Stimulated activated effector memory CD8-positive, alpha-beta T cell treated with anti-CD3 and anti-CD28 coated beads, Interleukin-12 subunit alpha, Interleukin-12 subunit beta, amount 100 ng/mL, for 72 hours (primary cell): ENCODE data around the gene IGFLR1.

Experiments
- ATAC-seq: fragments of 150-1000 bp; cut with Tn5 transposase; 2 replicates; pipeline ENCODE4 v1.10.0; 2021
- DNase-seq, 2 donors: peaks; one replicate each; pipeline ENCODE4 v3.0.0; 2021 to 2022; ENCODE audit warnings: low spot score in 2 of 2
- H3K27ac Mint-ChIP-seq: one replicate; pipeline ENCODE4 v1.8.0; 2022; ENCODE audit warnings: mild to moderate bottlenecking, mixed read lengths
- H3K36me3 Mint-ChIP-seq: one replicate; pipeline ENCODE4 v1.8.0; 2022; ENCODE audit warnings: mild to moderate bottlenecking, mixed read lengths
- H3K4me1 Mint-ChIP-seq: one replicate; pipeline ENCODE4 v1.8.0; 2022; ENCODE audit warnings: mixed read lengths
- H3K4me3 Mint-ChIP-seq: one replicate; pipeline ENCODE4 v1.8.0; 2022; ENCODE audit warnings: mild to moderate bottlenecking, mixed read lengths
- H3K9me3 Mint-ChIP-seq: one replicate; pipeline ENCODE4 v1.8.0; 2022; ENCODE audit warnings: mixed read lengths

Gene IGFLR1

GRCh38 chr19:35742121-35742724 is at the start of gene IGFLR1:
IGFLR1 (minus strand) TSS chr19:35742452; CDS start chr19:35741180, 1,272 bp downstream.
- H3K9me3 Mint-ChIP-seq = no peaks in the 10 kb centered on the region
- peak within 1 kb of the TSS; percentile 94 for H3K4me3 Mint-ChIP-seq
- H3K27ac Mint-ChIP-seq = peak within 1 kb of the TSS; percentile 99
- H3K4me1 Mint-ChIP-seq = peaks cover 70% of the 10 kb centered on the region
- ATAC-seq (peak; percentile 3), DNase-seq (peak; percentile 67 to 83)
- H3K36me3 Mint-ChIP-seq = peaks cover 72% of the 10 kb centered on the region

- no peaks in the 10 kb centered on the region for H3K9me3 Mint-ChIP-seq
- no peaks in the 10 kb centered on the region for H3K36me3 Mint-ChIP-seq
- DNase-seq = no peak
- no peak overlapping the region for H3K27ac Mint-ChIP-seq
- H3K4me3 Mint-ChIP-seq = no peak overlapping the region
- ATAC-seq = no peak
- H3K4me1 Mint-ChIP-seq = peaks cover 7% of the 10 kb centered on the region
Observed at GRCh38 chr19:35791814-35792279, 49.6 kb upstream of the IGFLR1 start.

- ATAC-seq = peak; percentile 43
- no peak for DNase-seq
- peaks cover under 1% of the 10 kb centered on the region for H3K4me1 Mint-ChIP-seq
- no peak overlapping the region for H3K27ac Mint-ChIP-seq
- H3K36me3 Mint-ChIP-seq = no peaks in the 10 kb centered on the region
- no peak overlapping the region for H3K4me3 Mint-ChIP-seq
- no peaks in the 10 kb centered on the region for H3K9me3 Mint-ChIP-seq
Observed at GRCh38 chr19:35790981-35791813, 48.9 kb upstream of the IGFLR1 start.

DNA sequence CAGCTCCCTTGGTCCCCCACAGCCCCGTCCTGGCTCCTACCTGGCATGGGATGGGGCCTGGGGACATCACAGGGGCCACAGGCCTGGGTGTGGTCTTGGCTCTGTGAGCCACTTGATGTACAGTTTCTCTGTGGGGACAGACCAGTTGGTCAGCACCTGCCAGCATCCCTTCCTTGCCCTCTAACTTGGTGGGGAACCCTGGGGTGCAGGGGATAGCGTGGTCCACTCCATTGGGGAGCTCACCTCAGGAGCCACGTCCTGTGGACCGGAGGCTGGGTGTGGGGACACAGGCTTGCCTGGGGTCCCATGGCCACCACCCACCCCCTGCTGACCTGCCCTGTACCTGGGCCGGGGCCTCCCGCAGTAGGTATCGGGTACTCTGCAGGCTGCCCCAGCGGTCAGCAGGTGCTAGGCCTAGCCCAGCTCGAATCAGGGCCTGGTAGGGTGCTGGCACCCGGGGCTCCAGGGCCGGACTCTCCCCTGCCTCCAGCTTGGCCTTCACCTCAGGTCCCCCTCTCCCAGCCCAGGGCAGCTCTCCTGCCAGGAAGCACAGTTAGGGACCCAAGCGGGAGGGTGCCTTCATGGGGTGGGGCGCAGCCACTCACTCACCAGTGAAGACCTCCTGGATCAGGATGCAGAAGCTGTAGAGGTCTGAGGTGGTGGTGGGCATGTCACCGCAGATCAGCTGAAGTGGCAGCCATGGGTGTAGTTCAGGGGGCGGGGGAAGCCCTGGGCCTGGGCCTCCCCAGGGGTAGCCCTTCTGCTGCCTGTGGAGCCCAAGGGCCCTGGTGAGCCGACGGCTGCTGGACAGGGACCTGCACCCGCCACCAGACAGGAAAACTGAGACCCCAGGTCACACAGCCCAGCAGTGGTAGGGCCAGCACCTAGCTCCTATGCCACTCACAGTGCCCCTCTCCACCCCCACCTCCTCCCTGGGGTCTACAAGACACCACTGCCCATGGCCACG is 48.0 kb upstream of the IGFLR1 start:
- no peak for DNase-seq
- H3K4me3 Mint-ChIP-seq = no peak overlapping the region
- no peaks in the 10 kb centered on the region for H3K36me3 Mint-ChIP-seq
- no peaks in the 10 kb centered on the region for H3K4me1 Mint-ChIP-seq
- H3K27ac Mint-ChIP-seq = no peak overlapping the region
- no peaks in the 10 kb centered on the region for H3K9me3 Mint-ChIP-seq
- peak; percentile 6 for ATAC-seq

DNA sequence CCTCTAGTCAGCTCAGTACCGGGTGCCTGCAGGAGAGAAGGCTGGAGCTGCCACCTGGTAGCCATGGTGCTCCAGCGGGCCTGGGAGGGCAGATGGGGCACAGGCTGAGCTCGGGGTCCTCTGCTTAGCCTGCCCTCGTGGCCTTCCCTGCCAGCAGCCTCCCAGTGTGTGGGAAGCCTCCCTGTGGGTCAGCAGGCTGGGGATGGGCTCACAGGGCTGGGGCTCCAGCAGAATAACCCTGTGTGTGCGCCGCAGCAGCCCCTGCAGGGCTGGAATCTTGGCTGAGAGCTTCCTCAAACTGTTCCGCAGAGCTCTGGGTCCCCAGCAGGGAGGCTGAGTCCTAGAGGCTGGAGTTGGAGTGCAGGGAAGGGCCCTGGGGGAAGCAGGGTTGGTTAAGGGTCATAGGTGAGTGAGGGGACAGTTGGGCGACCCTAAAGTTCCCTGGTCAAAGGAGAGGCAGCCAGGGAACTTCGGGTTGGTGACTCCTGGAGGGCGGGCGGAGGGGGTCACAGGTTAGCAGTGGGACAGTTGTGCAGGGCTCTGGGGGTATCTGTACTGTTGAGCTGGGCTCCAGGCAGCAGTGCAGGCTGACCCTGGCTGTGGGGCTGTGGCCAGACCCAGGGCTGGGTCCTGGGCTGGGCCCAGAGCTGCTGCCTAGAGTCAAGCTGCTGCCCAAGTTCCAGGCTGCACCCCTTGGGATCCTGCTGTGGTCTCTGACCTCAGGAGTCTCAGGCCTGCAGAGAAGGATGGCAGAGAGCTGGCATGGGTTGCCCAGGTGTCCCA is 47.1 kb upstream of the IGFLR1 start:
- H3K9me3 Mint-ChIP-seq = no peaks in the 10 kb centered on the region
- ATAC-seq (no peak), DNase-seq (no peak)
- H3K36me3 Mint-ChIP-seq = no peaks in the 10 kb centered on the region
- H3K27ac Mint-ChIP-seq = no peak overlapping the region
- H3K4me3 Mint-ChIP-seq = no peak overlapping the region
- H3K4me1 Mint-ChIP-seq = no peaks in the 10 kb centered on the region

- no peaks in the 10 kb centered on the region for H3K9me3 Mint-ChIP-seq
- ATAC-seq = no peak
- H3K27ac Mint-ChIP-seq = no peak overlapping the region
- no peak overlapping the region for H3K4me3 Mint-ChIP-seq
- no peaks in the 10 kb centered on the region for H3K36me3 Mint-ChIP-seq
- no peak for DNase-seq
- peaks cover 4% of the 10 kb centered on the region for H3K4me1 Mint-ChIP-seq
Observed at GRCh38 chr19:35788205-35788960, 46.1 kb upstream of the IGFLR1 start.

DNA sequence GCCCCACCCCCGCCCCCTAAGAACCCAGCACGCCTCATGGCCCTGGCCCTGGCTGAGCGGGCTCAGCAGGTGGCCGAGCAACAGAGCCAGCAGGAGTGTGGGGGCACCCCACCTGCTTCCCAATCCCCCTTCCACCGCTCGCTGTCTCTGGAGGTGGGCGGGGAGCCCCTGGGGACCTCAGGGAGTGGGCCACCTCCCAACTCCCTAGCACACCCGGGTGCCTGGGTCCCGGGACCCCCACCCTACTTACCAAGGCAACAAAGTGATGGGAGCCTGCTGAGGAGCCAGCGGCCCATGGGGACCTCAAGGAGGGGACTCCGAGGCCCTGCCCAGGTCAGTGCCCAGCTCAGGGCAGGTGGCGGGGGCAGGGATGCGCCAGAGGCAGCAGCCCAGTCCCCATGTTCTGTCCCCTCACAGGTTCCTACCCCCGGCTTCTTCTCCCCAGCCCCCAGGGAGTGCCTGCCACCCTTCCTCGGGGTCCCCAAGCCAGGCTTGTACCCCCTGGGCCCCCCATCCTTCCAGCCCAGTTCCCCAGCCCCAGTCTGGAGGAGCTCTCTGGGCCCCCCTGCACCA is 45.1 kb upstream of the IGFLR1 start:
- Mint-ChIP-seq H3K9me3 (no peaks in the 10 kb centered on the region), H3K4me3 (no peak overlapping the region), H3K36me3 (no peaks in the 10 kb centered on the region), H3K4me1 (peaks cover 8% of the 10 kb centered on the region), H3K27ac (no peak overlapping the region)
- ATAC-seq = no peak
- DNase-seq = no peak

DNA sequence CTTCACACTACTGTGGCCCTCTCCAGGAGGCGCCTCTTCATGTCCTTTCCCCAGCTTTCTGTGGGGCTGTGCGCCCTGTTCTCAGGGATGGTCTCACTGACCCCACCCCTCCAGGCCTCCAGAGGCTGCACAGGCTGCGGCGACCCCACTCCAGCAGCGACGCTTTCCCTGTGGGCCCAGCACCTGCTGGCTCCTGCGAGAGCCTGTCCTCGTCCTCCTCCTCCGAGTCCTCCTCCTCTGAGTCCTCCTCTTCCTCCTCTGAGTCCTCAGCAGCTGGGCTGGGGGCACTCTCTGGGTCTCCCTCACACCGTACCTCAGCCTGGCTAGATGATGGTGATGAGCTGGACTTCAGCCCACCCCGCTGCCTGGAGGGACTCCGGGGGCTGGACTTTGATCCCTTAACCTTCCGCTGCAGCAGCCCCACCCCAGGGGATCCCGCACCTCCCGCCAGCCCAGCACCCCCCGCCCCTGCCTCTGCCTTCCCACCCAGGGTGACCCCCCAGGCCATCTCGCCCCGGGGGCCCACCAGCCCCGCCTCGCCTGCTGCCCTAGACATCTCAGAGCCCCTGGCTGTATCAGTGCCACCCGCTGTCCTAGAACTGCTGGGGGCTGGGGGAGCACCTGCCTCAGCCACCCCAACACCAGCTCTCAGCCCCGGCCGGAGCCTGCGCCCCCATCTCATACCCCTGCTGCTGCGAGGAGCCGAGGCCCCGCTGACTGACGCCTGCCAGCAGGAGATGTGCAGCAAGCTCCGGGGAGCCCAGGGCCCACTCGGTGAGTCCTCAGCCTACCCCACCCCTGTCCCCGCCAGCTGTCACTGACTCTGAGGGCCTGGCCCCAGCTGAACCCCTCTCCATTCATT is 44.3 kb upstream of the IGFLR1 start:
- no peak for DNase-seq
- Mint-ChIP-seq H3K9me3 (no peaks in the 10 kb centered on the region), H3K4me1 (peaks cover 8% of the 10 kb centered on the region), H3K27ac (no peak overlapping the region), H3K36me3 (peaks cover 2% of the 10 kb centered on the region), H3K4me3 (no peak overlapping the region)
- no peak for ATAC-seq

- no peak for DNase-seq
- no peak overlapping the region for H3K4me3 Mint-ChIP-seq
- no peaks in the 10 kb centered on the region for H3K9me3 Mint-ChIP-seq
- H3K27ac Mint-ChIP-seq = no peak overlapping the region
- ATAC-seq = no peak
- H3K4me1 Mint-ChIP-seq = peaks cover 8% of the 10 kb centered on the region
- peaks cover 6% of the 10 kb centered on the region for H3K36me3 Mint-ChIP-seq
Observed at GRCh38 chr19:35785339-35785627, 43.0 kb upstream of the IGFLR1 start.

GRCh38 chr19:35784503-35785338 is 42.5 kb upstream of the IGFLR1 start:
- H3K27ac Mint-ChIP-seq = no peak overlapping the region
- no peak for ATAC-seq
- H3K4me1 Mint-ChIP-seq = peaks cover 8% of the 10 kb centered on the region
- peaks cover 9% of the 10 kb centered on the region for H3K36me3 Mint-ChIP-seq
- no peak overlapping the region for H3K4me3 Mint-ChIP-seq
- no peaks in the 10 kb centered on the region for H3K9me3 Mint-ChIP-seq
- DNase-seq = no peak

DNA sequence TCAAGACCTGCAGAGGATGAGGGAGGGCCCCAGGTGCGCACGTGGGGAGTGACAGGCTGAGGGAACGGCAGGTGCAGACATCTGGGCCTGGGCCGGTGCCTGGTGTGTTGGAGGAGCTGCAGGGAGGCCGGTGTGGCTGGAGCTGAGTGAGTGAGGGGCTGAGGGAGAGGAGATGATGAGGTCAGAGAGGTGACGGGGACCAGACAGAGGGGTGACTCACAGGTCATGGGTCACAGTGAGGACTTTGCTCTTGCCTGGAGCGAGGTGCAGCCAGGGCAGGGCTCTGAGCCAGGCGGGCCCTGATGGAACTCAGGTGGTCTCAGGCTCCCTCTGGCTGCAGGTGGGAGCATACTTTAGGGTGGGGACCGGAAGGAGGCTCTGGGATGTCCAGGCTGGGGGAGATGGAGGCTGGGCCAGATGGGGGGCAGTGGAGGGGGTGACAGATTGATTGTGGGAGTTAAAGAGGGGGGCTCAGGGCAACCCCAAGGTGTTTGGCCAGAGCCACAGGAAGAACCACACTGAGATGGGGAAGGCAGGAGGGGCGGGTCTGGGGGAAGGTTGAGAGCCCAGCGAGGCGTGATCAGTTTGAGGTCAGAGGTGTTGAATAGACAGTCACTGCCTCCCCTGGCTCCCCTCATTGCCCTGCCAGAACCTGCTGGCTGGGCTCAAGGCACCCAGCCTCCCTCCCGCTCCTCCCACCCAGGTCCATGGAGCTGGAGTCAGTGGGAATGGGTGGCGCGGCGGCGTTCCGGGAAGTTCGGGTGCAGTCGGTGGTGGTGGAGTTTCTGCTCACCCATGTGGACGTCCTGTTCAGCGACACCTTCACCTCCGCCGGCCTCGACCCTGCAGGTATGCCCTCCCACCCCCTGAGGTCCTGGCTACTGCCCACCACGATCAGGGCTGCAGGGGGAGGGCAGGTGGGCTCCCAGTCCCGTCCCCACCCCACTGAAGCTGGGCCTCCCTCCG is 41.5 kb upstream of the IGFLR1 start:
- peaks cover 8% of the 10 kb centered on the region for H3K4me1 Mint-ChIP-seq
- DNase-seq (no peak), ATAC-seq (no peak)
- peaks cover 13% of the 10 kb centered on the region for H3K36me3 Mint-ChIP-seq
- H3K4me3 Mint-ChIP-seq = no peak overlapping the region
- no peaks in the 10 kb centered on the region for H3K9me3 Mint-ChIP-seq
- H3K27ac Mint-ChIP-seq = peak overlapping the region; percentile 5

DNA sequence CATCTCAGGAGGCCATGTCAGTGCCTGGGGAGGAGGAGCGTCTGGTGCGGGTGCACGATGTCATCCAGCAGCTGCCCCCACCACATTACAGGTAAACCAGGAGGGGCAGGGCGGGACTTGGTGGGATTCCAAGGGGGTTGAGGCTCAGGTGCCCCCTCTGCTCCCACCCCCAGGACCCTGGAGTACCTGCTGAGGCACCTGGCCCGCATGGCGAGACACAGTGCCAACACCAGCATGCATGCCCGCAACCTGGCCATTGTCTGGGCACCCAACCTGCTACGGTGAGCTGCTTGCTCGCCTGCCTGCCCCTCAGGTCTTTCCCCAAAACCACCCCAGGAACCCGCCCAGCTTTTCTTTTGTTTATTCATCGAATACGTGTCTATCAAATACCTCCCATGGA is 40.3 kb upstream of the IGFLR1 start:
- DNase-seq (no peak), ATAC-seq (no peak)
- no peaks in the 10 kb centered on the region for H3K9me3 Mint-ChIP-seq
- peaks cover 13% of the 10 kb centered on the region for H3K36me3 Mint-ChIP-seq
- H3K4me3 Mint-ChIP-seq = no peak overlapping the region
- peaks cover 8% of the 10 kb centered on the region for H3K4me1 Mint-ChIP-seq
- H3K27ac Mint-ChIP-seq = peak overlapping the region; percentile 5
